PFSK-1 (cell line): ENCODE measurements around the gene MRPL54.

Experiments used
- FOXP2 ChIP-seq: optimal IDR thresholded peaks from 2 replicates; pipeline ENCODE3; 2011; ENCODE audit warnings: borderline replicate concordance, control low read depth, inconsistent platforms; ENCODE audit not compliant: insufficient read depth; ENCODE audit errors: extremely low read length, extremely low read depth
- POLR2AphosphoS5 ChIP-seq: IDR thresholded peaks from 2 replicates; pipeline ENCODE4 v1.6.1; 2012; ENCODE audit warnings: low read depth, mild to moderate bottlenecking, control low read depth, low read length, moderate library complexity
- SIN3A ChIP-seq: IDR thresholded peaks from 2 replicates; pipeline ENCODE4 v1.6.1; 2012; ENCODE audit warnings: mild to moderate bottlenecking, low read length, moderate library complexity, borderline replicate concordance; ENCODE audit not compliant: insufficient read depth
- TAF1 ChIP-seq: IDR thresholded peaks from 2 replicates; pipeline ENCODE4 v1.6.1; 2012; ENCODE audit warnings: low read length, control low read depth, borderline replicate concordance; ENCODE audit not compliant: insufficient read depth
- TF ChIP-seq, protein P1 (sequence below), 2 experiments: IDR thresholded peaks; 2 replicates each; pipeline versions ENCODE4 v1.6.1 to v1.8.0; 2011 to 2012; ENCODE audit warnings: low read depth in 2 of 2, low read length in 2 of 2, control low read depth in 1 of 2, inconsistent platforms in 1 of 2, mild to moderate bottlenecking in 1 of 2, moderate library complexity in 1 of 2; ENCODE audit not compliant: insufficient read depth in 1 of 2

MRPL54 gene

DNA sequence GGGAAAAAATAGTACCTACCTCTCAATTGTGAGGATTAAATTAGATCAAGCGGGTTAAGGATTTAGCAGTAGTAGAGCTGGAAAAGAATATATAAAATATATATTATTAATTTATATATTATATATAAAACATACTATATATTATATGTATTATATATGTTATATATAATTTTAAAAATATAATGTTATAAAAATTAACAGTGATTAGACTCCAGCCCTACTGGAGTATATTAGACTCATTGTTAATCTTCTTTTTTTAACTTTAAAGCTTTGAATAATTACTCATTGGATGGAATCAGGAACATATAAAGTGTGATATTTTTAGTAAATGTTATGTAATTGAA, 380 bp upstream of the MRPL54 start:
- TF ChIP-seq POLR2AphosphoS5, result no peak
- TF ChIP-seq FOXP2, result no peak
- TF ChIP-seq SIN3A, result no peak
- TF ChIP-seq TAF1, result no peak
- TF ChIP-seq, protein P1, sequence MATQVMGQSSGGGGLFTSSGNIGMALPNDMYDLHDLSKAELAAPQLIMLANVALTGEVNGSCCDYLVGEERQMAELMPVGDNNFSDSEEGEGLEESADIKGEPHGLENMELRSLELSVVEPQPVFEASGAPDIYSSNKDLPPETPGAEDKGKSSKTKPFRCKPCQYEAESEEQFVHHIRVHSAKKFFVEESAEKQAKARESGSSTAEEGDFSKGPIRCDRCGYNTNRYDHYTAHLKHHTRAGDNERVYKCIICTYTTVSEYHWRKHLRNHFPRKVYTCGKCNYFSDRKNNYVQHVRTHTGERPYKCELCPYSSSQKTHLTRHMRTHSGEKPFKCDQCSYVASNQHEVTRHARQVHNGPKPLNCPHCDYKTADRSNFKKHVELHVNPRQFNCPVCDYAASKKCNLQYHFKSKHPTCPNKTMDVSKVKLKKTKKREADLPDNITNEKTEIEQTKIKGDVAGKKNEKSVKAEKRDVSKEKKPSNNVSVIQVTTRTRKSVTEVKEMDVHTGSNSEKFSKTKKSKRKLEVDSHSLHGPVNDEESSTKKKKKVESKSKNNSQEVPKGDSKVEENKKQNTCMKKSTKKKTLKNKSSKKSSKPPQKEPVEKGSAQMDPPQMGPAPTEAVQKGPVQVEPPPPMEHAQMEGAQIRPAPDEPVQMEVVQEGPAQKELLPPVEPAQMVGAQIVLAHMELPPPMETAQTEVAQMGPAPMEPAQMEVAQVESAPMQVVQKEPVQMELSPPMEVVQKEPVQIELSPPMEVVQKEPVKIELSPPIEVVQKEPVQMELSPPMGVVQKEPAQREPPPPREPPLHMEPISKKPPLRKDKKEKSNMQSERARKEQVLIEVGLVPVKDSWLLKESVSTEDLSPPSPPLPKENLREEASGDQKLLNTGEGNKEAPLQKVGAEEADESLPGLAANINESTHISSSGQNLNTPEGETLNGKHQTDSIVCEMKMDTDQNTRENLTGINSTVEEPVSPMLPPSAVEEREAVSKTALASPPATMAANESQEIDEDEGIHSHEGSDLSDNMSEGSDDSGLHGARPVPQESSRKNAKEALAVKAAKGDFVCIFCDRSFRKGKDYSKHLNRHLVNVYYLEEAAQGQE (IDR thresholded peaks at IDR 0.05; ENCODE audit: insufficient read depth in 1 of 2, low read depth in 2 of 2, low read length in 2 of 2), result no peak

DNA sequence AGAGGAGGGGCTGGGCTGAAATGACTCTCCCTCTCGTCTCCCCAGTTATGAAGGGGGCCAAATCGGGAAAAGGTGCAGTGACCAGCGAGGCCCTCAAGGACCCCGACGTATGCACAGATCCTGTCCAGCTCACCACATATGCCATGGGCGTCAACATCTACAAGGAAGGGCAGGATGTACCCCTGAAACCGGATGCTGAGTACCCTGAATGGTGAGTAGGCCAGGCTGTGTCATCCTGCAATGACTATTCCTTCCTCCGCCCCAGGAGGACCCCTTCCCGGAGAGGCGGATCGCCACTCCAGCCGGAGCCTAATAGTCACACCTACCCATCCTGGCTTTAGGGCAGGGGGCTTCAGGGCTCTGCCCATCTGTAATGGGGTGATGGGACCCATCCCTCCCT, 2.6 kb downstream of the MRPL54 start:
- TF ChIP-seq TAF1, result no peak
- TF ChIP-seq SIN3A, result no peak
- TF ChIP-seq POLR2AphosphoS5, result no peak
- TF ChIP-seq, protein P1 (IDR thresholded peaks at IDR 0.05; ENCODE audit: insufficient read depth in 1 of 2, low read depth in 2 of 2, low read length in 2 of 2), result no peak
- no peak for TF ChIP-seq FOXP2

GRCh38 chr19:3766520-3766919, 4.0 kb downstream of the MRPL54 start:
- TF ChIP-seq SIN3A (no peak), POLR2AphosphoS5 (no peak), TAF1 (no peak), FOXP2 (no peak)
- TF ChIP-seq, protein P1 (IDR thresholded peaks at IDR 0.05; ENCODE audit: insufficient read depth in 1 of 2, low read depth in 2 of 2, low read length in 2 of 2), result no peak

GRCh38 chr19:3767050-3767449, 4.6 kb downstream of the MRPL54 start:
- TF ChIP-seq FOXP2, result no peak

DNA sequence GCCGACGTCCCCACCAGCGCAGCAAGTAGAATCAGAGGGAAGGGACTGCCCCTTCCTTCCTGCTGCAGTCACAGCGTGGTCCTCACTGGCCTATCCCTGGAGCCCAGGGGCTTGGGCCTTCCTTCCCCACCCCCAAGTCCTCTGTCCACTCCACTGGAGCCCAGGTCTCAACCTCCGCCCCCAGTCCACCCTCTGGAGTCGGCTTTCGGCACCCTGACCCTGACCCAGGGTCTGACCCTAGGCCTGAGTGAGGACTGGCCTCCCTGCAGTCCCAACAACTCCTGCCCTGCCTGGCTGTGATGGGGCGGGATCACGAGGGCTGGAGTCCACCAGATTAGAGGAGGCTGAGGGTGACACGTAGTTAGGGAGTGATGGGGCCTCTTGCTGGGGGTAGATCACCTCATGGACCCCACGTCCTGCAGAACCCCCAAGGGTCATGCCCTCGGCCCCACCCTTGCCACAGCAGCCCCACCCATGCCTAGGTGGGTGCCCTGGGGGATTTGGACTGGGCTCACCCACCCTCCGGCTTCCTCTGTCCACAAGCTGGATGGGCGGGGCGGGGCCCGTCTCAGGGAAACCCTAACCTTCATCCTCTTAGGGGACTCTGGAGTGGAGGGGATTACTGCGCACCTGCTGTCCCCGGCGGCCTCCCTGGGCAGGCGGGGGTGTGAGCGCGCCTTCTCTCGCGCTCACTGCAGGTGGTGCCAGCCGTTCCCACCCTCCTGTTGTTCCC, 5.7 kb downstream of the MRPL54 start:
- TF ChIP-seq TAF1 (no peak), FOXP2 (no peak), SIN3A (no peak), POLR2AphosphoS5 (no peak)
- TF ChIP-seq, protein P1 (IDR thresholded peaks at IDR 0.05; ENCODE audit: insufficient read depth in 1 of 2, low read depth in 2 of 2, low read length in 2 of 2), result no peak
